ENCODE results near the gene PIP5K1C.

DNA sequence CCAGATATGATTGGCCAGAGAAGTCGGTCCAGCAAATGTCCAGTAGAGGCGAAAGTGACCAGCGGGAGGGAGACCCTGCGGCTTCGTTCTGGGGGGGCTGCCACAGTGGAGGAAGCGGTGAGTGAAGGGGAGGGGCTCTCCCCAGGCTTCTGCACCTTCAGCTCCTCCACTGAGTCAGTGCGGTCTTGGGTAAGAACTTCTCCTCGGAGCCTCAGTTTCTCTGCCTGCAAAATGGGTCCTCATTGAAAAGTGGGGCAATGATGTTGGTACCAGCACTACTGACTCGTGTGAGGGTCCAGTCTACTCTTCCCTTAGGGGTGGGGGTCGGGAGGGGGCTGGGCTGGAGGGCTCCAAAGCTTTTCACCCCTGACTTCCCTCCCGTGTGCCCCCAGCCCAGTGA lies 110.8 kb downstream of the PIP5K1C start:
- TF ChIP-seq, protein P1, sequence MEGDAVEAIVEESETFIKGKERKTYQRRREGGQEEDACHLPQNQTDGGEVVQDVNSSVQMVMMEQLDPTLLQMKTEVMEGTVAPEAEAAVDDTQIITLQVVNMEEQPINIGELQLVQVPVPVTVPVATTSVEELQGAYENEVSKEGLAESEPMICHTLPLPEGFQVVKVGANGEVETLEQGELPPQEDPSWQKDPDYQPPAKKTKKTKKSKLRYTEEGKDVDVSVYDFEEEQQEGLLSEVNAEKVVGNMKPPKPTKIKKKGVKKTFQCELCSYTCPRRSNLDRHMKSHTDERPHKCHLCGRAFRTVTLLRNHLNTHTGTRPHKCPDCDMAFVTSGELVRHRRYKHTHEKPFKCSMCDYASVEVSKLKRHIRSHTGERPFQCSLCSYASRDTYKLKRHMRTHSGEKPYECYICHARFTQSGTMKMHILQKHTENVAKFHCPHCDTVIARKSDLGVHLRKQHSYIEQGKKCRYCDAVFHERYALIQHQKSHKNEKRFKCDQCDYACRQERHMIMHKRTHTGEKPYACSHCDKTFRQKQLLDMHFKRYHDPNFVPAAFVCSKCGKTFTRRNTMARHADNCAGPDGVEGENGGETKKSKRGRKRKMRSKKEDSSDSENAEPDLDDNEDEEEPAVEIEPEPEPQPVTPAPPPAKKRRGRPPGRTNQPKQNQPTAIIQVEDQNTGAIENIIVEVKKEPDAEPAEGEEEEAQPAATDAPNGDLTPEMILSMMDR (IDR thresholded peaks at IDR 0.05 in 2 of 3, conservative IDR thresholded peaks at IDR 0.05 in 1 of 3; ENCODE audit: borderline replicate concordance in 1 of 3, insufficient read depth in 1 of 3, low read depth in 2 of 3, low read length in 2 of 3), result no peak
- TF ChIP-seq FOSL1 (IDR thresholded peaks at IDR 0.05; ENCODE audit: low read depth) (no peak), POLR2A (IDR thresholded peaks at IDR 0.05; ENCODE audit: borderline replicate concordance, extremely low read depth, insufficient read depth, insufficient read length) (no peak), POLR2AphosphoS5 (IDR thresholded peaks at IDR 0.05; ENCODE audit: low read depth, low read length) (no peak), YY1 (IDR thresholded peaks at IDR 0.05; ENCODE audit: extremely low read depth, insufficient replicate concordance, low read depth, low read length) (no peak)
